DND-41 (cell line): ENCODE results near the gene KLHL2.

Experiments
- EZH2 ChIP-seq: IDR thresholded peaks from 3 replicates; pipeline ENCODE4 v1.6.1; 2012; ENCODE audit warnings: borderline replicate concordance, low read depth, mild to moderate bottlenecking, moderate library complexity, low read length, inconsistent platforms; ENCODE audit not compliant: severe bottlenecking
- TF ChIP-seq, protein P1 (sequence below): IDR thresholded peaks from 2 replicates; pipeline ENCODE4 v1.5.1; 2012; ENCODE audit warnings: borderline replicate concordance, low read length, moderate library complexity, mild to moderate bottlenecking; ENCODE audit not compliant: poor library complexity, severe bottlenecking; ENCODE audit errors: extremely low read depth

- TF ChIP-seq, protein P1, sequence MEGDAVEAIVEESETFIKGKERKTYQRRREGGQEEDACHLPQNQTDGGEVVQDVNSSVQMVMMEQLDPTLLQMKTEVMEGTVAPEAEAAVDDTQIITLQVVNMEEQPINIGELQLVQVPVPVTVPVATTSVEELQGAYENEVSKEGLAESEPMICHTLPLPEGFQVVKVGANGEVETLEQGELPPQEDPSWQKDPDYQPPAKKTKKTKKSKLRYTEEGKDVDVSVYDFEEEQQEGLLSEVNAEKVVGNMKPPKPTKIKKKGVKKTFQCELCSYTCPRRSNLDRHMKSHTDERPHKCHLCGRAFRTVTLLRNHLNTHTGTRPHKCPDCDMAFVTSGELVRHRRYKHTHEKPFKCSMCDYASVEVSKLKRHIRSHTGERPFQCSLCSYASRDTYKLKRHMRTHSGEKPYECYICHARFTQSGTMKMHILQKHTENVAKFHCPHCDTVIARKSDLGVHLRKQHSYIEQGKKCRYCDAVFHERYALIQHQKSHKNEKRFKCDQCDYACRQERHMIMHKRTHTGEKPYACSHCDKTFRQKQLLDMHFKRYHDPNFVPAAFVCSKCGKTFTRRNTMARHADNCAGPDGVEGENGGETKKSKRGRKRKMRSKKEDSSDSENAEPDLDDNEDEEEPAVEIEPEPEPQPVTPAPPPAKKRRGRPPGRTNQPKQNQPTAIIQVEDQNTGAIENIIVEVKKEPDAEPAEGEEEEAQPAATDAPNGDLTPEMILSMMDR, result no peak
- TF ChIP-seq EZH2, result no peak
Observed at GRCh38 chr4:165175879-165176278, 31.5 kb upstream of the KLHL2 start.
